ENCODE results near the gene MRPS21. TPM values are rescaled to one million over a fixed set of nuclear protein-coding genes. Genes with fewer than 3 reads are reported as not detected.
"Not testable (repeated sequence)": the region's sequence is repeated elsewhere in the genome, so short reads cannot be mapped to it uniquely, and the experiment has no call there.

Gene MRPS21
- total RNA-seq, 1 donor from 2014 or later = 45.9 TPM

DNA sequence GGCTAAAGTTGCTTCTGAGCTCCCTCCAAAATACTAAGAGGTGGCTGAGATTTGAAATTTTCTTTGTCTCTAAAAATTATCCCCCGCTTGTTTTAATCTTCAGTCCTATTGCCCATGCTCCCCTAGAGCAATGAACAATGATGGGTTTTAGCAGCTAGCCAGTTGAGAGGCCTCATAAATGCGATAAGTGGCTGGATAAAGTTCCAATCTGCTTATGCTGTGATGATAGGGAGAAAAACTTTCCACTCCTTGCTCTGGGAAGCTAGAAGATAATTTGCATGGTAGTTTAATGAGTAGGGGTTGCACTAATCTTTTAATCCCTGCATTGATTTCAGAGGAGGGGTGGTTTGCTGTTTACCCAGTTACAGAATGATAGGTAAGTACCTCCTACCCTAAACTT lies 18.1 kb downstream of the MRPS21 start:
- intact Hi-C loops (cut with DNase I) = no loop called here
- Histone ChIP-seq H3K27me3 (ENCODE audit: low read depth) (no peaks in the 10 kb centered on the region), H3K36me3 (peaks cover 12% of the 10 kb centered on the region), H3K4me3 (no peak overlapping the region), H3K9me3 (no peaks in the 10 kb centered on the region), H3K27ac (no peak overlapping the region), H3K4me1 (no peaks in the 10 kb centered on the region)
- DNase-seq (no peak), ATAC-seq (no peak)
- TF ChIP-seq CTCF (IDR thresholded peaks at IDR 0.05) = no peak

GRCh38 chr1:150314691-150315090 lies 21.0 kb downstream of the MRPS21 start:
- H3K27me3 ChIP-seq (ENCODE audit: low read depth); H3K9me3 ChIP-seq; H3K4me1 ChIP-seq; intact Hi-C loops (cut with DNase I); ATAC-seq; H3K4me3 ChIP-seq; DNase-seq; H3K36me3 ChIP-seq; H3K27ac ChIP-seq: not testable (repeated sequence)

DNA sequence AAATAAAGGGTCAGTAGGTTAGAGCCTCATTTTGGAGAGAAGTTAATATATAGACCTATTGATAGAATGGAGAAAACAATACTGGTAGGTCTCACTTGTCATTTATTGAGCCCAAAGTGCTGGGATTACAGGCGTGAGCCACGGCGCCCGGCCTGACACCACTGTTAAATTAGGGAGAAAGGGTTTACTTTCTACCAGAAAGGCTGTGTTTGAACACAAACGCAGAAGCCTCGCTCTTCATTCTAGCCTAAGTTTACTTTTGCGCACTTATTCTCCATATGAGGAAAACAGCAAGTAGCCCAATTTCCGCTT lies 27.0 kb downstream of the MRPS21 start:
- intact Hi-C loops (cut with DNase I) = no loop called here
- Histone ChIP-seq H3K27me3 (ENCODE audit: low read depth) (no peaks in the 10 kb centered on the region), H3K27ac (peak overlapping the region; percentile 94), H3K4me1 (peaks cover 15% of the 10 kb centered on the region), H3K36me3 (peaks cover 13% of the 10 kb centered on the region), H3K9me3 (no peaks in the 10 kb centered on the region), H3K4me3 (peak overlapping the region; percentile 79)
- TF ChIP-seq CTCF (IDR thresholded peaks at IDR 0.05) = no peak
- DNase-seq = no peak
- ATAC-seq = no peak

DNA sequence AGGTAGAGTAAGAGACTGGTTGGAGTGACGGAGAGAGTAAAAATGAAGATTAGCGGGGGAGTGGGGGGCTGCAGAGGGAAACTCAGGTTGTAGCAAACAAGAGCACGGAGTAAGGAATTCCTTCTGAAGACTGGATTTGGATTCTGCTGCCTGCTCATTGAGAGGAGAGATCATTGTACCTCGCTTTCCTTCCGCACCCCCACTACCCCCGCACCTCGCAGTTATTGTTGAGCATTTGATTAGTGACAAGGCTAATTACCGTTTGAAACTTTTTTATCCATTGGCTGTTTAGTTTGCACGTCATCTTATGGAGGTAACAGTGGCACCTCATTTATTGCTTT lies 28.1 kb downstream of the MRPS21 start:
- intact Hi-C loops (cut with DNase I) = no loop called here
- ATAC-seq (no peak), DNase-seq (no peak)
- Histone ChIP-seq H3K36me3 (peaks cover 25% of the 10 kb centered on the region), H3K9me3 (no peaks in the 10 kb centered on the region), H3K27ac (peak overlapping the region; percentile 94), H3K4me3 (peak overlapping the region; percentile 79), H3K27me3 (ENCODE audit: low read depth) (no peaks in the 10 kb centered on the region), H3K4me1 (peaks cover 15% of the 10 kb centered on the region)
- TF ChIP-seq CTCF (IDR thresholded peaks at IDR 0.05) = no peak

- Histone ChIP-seq H3K4me1 (peaks cover 15% of the 10 kb centered on the region), H3K27ac (peak overlapping the region; percentile 94), H3K9me3 (no peaks in the 10 kb centered on the region), H3K36me3 (peaks cover 30% of the 10 kb centered on the region), H3K4me3 (peak overlapping the region; percentile 79), H3K27me3 (ENCODE audit: low read depth) (no peaks in the 10 kb centered on the region)
- no peak for TF ChIP-seq CTCF (IDR thresholded peaks at IDR 0.05)
- intact Hi-C loops (cut with DNase I) = no loop called here
- peak in 1 of 2 donors; percentile 1 for ATAC-seq
- no peak for DNase-seq
These were observed 28.6 kb downstream of the MRPS21 start for GRCh38 chr1:150322310-150322709.

- no peak for TF ChIP-seq CTCF (IDR thresholded peaks at IDR 0.05)
- no peak for ATAC-seq
- intact Hi-C loops (cut with DNase I) = no loop called here
- no peak overlapping the region for H3K4me3 ChIP-seq
- H3K27ac ChIP-seq = no peak overlapping the region
- H3K4me1 ChIP-seq = no peaks in the 10 kb centered on the region
- H3K9me3 ChIP-seq = no peaks in the 10 kb centered on the region
- H3K27me3 ChIP-seq (ENCODE audit: low read depth) = no peaks in the 10 kb centered on the region
- H3K36me3 ChIP-seq = peaks cover 100% of the 10 kb centered on the region
- DNase-seq = no peak
These were observed 39.1 kb downstream of the MRPS21 start for GRCh38 chr1:150332651-150333290.

All from lower lobe of right lung (tissue), 2 donors.